ENCODE measurements around the gene SH3RF3.

Gene SH3RF3

GRCh38 chr2:109353806-109354745 lies 225.1 kb downstream of the SH3RF3 start:
- no peak overlapping the region for H3K4ac ChIP-seq (ENCODE audit: low read depth, low read length)
- H3K14ac ChIP-seq (ENCODE audit: low read length), result no peak overlapping the region
- no peak overlapping the region for H3K9ac ChIP-seq (ENCODE audit: low read length)
- no peak overlapping the region for H3K4me3 ChIP-seq (ENCODE audit: low read depth, low read length)
- no peak for DNase-seq
- H3K79me2 ChIP-seq (ENCODE audit: control insufficient read depth, insufficient read depth, low read length, poor library complexity), result no peaks in the 10 kb centered on the region
- peaks cover 10% of the 10 kb centered on the region for H3K9me3 ChIP-seq (ENCODE audit: insufficient read depth, low read depth, low read length)
- H3K27me3 ChIP-seq (ENCODE audit: insufficient read depth, low read length), result no peaks in the 10 kb centered on the region
- H4K12ac ChIP-seq (ENCODE audit: low read depth, low read length), result no peak overlapping the region
- H3K79me1 ChIP-seq (ENCODE audit: low read length), result no peaks in the 10 kb centered on the region
- no peak overlapping the region for H3K23ac ChIP-seq (ENCODE audit: low read length)
- no peaks in the 10 kb centered on the region for H3K36me3 ChIP-seq (ENCODE audit: control insufficient read depth in 1 of 2, insufficient read depth in 2 of 2, low read length in 2 of 2)
- no CpG with 5 or more reads among the region's 22 CpGs for WGBS (ENCODE audit: extremely low coverage, insufficient coverage, insufficient read length)
- H2BK5ac ChIP-seq (ENCODE audit: low read depth, low read length, poor library complexity), result no peak overlapping the region
- H3K4me1 ChIP-seq (ENCODE audit: control insufficient read depth in 1 of 2, insufficient read depth in 2 of 2, low read length in 2 of 2), result no peaks in the 10 kb centered on the region
- no peak overlapping the region for H3K4me2 ChIP-seq (ENCODE audit: low read length)
- H2AFZ ChIP-seq (ENCODE audit: insufficient read depth, low read length, poor library complexity), result no peak overlapping the region
- no peak overlapping the region for H2BK120ac ChIP-seq (ENCODE audit: insufficient read depth, low read length, poor library complexity)
- no peak overlapping the region for H2BK12ac ChIP-seq (ENCODE audit: low read length)
- no peak overlapping the region for H4K91ac ChIP-seq (ENCODE audit: low read depth, low read length)
- H4K8ac ChIP-seq (ENCODE audit: low read depth, low read length), result no peak overlapping the region
- no peak overlapping the region for H3K18ac ChIP-seq (ENCODE audit: low read length)
- H3K27ac ChIP-seq (ENCODE audit: low read depth, low read length), result no peak overlapping the region
- H2AK5ac ChIP-seq (ENCODE audit: low read length), result no peak overlapping the region

- H3K9me3 ChIP-seq (ENCODE audit: insufficient read depth, low read depth, low read length), result peaks cover 10% of the 10 kb centered on the region
- H2BK120ac ChIP-seq (ENCODE audit: insufficient read depth, low read length, poor library complexity), result no peak overlapping the region
- H3K4ac ChIP-seq (ENCODE audit: low read depth, low read length), result no peak overlapping the region
- H2AFZ ChIP-seq (ENCODE audit: insufficient read depth, low read length, poor library complexity), result no peak overlapping the region
- no peaks in the 10 kb centered on the region for H3K79me2 ChIP-seq (ENCODE audit: control insufficient read depth, insufficient read depth, low read length, poor library complexity)
- H4K91ac ChIP-seq (ENCODE audit: low read depth, low read length), result no peak overlapping the region
- H3K18ac ChIP-seq (ENCODE audit: low read length), result no peak overlapping the region
- no peak overlapping the region for H3K4me2 ChIP-seq (ENCODE audit: low read length)
- H3K14ac ChIP-seq (ENCODE audit: low read length), result no peak overlapping the region
- H3K4me1 ChIP-seq (ENCODE audit: control insufficient read depth in 1 of 2, insufficient read depth in 2 of 2, low read length in 2 of 2), result no peaks in the 10 kb centered on the region
- WGBS (ENCODE audit: extremely low coverage, insufficient coverage, insufficient read length), result no CpG with 5 or more reads among the region's 8 CpGs
- no peak overlapping the region for H3K23ac ChIP-seq (ENCODE audit: low read length)
- H2BK5ac ChIP-seq (ENCODE audit: low read depth, low read length, poor library complexity), result no peak overlapping the region
- H4K8ac ChIP-seq (ENCODE audit: low read depth, low read length), result no peak overlapping the region
- H3K4me3 ChIP-seq (ENCODE audit: low read depth, low read length), result no peak overlapping the region
- no peak for DNase-seq
- no peak overlapping the region for H2BK12ac ChIP-seq (ENCODE audit: low read length)
- no peak overlapping the region for H4K12ac ChIP-seq (ENCODE audit: low read depth, low read length)
- H3K36me3 ChIP-seq (ENCODE audit: control insufficient read depth in 1 of 2, insufficient read depth in 2 of 2, low read length in 2 of 2), result no peaks in the 10 kb centered on the region
- H3K9ac ChIP-seq (ENCODE audit: low read length), result no peak overlapping the region
- H3K27me3 ChIP-seq (ENCODE audit: insufficient read depth, low read length), result no peaks in the 10 kb centered on the region
- H2AK5ac ChIP-seq (ENCODE audit: low read length), result no peak overlapping the region
- no peaks in the 10 kb centered on the region for H3K79me1 ChIP-seq (ENCODE audit: low read length)
- H3K27ac ChIP-seq (ENCODE audit: low read depth, low read length), result no peak overlapping the region
These were observed 226.3 kb downstream of the SH3RF3 start for GRCh38 chr2:109355192-109355843.

DNA sequence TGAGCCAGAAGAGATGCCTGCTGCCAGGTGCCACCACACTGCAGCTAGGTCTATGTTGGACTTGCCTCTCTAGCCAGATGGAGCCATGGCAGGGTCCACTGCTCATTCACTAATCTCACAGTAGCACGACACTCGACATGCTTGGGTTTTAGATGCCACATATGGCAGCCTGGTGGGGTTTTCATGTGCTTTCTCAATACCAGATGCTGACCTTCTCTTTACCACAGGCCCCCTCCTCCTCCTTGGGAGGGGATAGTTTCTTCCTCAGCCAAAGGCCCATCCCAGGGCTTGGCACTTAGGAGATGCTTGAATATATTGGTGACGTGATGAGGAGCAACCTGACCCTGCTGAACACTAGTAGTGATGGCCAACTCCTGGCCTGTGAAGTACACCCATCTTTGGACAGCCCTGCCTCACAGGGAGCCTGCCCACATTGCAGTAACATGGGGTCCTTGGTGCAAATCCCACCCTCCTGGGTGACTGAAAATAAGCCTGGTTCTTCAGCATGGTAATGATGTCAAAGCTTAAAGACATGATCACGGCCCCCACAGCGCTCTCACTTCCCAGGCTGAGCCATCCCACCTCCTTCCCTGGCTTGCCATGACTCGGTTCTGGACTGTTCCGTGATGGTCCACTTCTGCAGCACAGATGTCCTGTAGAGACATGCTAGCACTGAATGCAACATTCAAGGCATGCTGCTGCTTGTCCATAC lies 227.5 kb downstream of the SH3RF3 start:
- Histone ChIP-seq H3K4me3 (ENCODE audit: low read depth, low read length) (no peak overlapping the region), H3K4me1 (ENCODE audit: control insufficient read depth in 1 of 2, insufficient read depth in 2 of 2, low read length in 2 of 2) (no peaks in the 10 kb centered on the region), H4K91ac (ENCODE audit: low read depth, low read length) (no peak overlapping the region), H2BK12ac (ENCODE audit: low read length) (no peak overlapping the region), H4K12ac (ENCODE audit: low read depth, low read length) (no peak overlapping the region), H3K36me3 (ENCODE audit: control insufficient read depth in 1 of 2, insufficient read depth in 2 of 2, low read length in 2 of 2) (no peaks in the 10 kb centered on the region), H3K9me3 (ENCODE audit: insufficient read depth, low read depth, low read length) (peaks cover 10% of the 10 kb centered on the region), H4K8ac (ENCODE audit: low read depth, low read length) (no peak overlapping the region), H3K27ac (ENCODE audit: low read depth, low read length) (no peak overlapping the region), H3K79me2 (ENCODE audit: control insufficient read depth, insufficient read depth, low read length, poor library complexity) (no peaks in the 10 kb centered on the region), H2AK5ac (ENCODE audit: low read length) (no peak overlapping the region), H3K79me1 (ENCODE audit: low read length) (no peaks in the 10 kb centered on the region), H2BK5ac (ENCODE audit: low read depth, low read length, poor library complexity) (no peak overlapping the region), H3K18ac (ENCODE audit: low read length) (no peak overlapping the region), H3K4ac (ENCODE audit: low read depth, low read length) (no peak overlapping the region), H3K4me2 (ENCODE audit: low read length) (no peak overlapping the region), H3K14ac (ENCODE audit: low read length) (no peak overlapping the region), H2AFZ (ENCODE audit: insufficient read depth, low read length, poor library complexity) (no peak overlapping the region), H3K9ac (ENCODE audit: low read length) (no peak overlapping the region), H3K23ac (ENCODE audit: low read length) (no peak overlapping the region), H3K27me3 (ENCODE audit: insufficient read depth, low read length) (no peaks in the 10 kb centered on the region), H2BK120ac (ENCODE audit: insufficient read depth, low read length, poor library complexity) (no peak overlapping the region)
- WGBS (ENCODE audit: extremely low coverage, insufficient coverage, insufficient read length), result no CpG with 5 or more reads among the region's 7 CpGs
- no peak for DNase-seq

DNA sequence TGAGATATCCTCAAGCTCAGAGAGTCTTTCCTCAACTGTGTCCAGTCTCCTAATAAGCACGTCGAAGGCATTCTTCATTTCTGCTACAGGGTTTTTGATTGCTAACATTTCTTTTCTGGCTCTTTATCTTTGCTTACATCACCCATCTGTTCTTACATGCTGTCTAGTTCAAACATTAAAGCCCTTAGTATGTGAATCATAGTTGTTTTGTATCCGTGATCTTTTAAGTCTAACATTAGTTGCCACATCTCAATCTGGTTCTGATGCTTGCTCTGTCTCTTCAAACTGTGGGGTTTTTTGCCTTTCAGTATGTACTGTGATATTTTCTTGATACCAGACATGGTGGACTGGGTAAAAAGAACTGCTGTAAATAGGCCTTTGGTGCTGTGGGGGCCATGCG lies 235.2 kb downstream of the SH3RF3 start:
- Histone ChIP-seq H4K91ac (ENCODE audit: low read depth, low read length) (no peak overlapping the region), H2BK12ac (ENCODE audit: low read length) (no peak overlapping the region), H3K27me3 (ENCODE audit: insufficient read depth, low read length) (no peaks in the 10 kb centered on the region), H3K36me3 (ENCODE audit: control insufficient read depth in 1 of 2, insufficient read depth in 2 of 2, low read length in 2 of 2) (no peaks in the 10 kb centered on the region), H3K9me3 (ENCODE audit: insufficient read depth, low read depth, low read length) (no peaks in the 10 kb centered on the region), H3K18ac (ENCODE audit: low read length) (no peak overlapping the region), H3K23ac (ENCODE audit: low read length) (no peak overlapping the region), H3K14ac (ENCODE audit: low read length) (no peak overlapping the region), H3K4me1 (ENCODE audit: control insufficient read depth in 1 of 2, insufficient read depth in 2 of 2, low read length in 2 of 2) (no peaks in the 10 kb centered on the region), H2AK5ac (ENCODE audit: low read length) (no peak overlapping the region), H4K8ac (ENCODE audit: low read depth, low read length) (no peak overlapping the region), H3K79me1 (ENCODE audit: low read length) (no peaks in the 10 kb centered on the region), H4K12ac (ENCODE audit: low read depth, low read length) (no peak overlapping the region), H2BK120ac (ENCODE audit: insufficient read depth, low read length, poor library complexity) (no peak overlapping the region), H3K4me3 (ENCODE audit: low read depth, low read length) (no peak overlapping the region), H3K27ac (ENCODE audit: low read depth, low read length) (no peak overlapping the region), H3K4ac (ENCODE audit: low read depth, low read length) (no peak overlapping the region), H2BK5ac (ENCODE audit: low read depth, low read length, poor library complexity) (no peak overlapping the region), H3K4me2 (ENCODE audit: low read length) (no peak overlapping the region), H2AFZ (ENCODE audit: insufficient read depth, low read length, poor library complexity) (no peak overlapping the region), H3K79me2 (ENCODE audit: control insufficient read depth, insufficient read depth, low read length, poor library complexity) (no peaks in the 10 kb centered on the region), H3K9ac (ENCODE audit: low read length) (no peak overlapping the region)
- no peak for DNase-seq
- no CpG with 5 or more reads among the region's 4 CpGs for WGBS (ENCODE audit: extremely low coverage, insufficient coverage, insufficient read length)

Measured in trophoblast cell (in vitro differentiated cells and primary cell).